Stimulated activated CD4-positive, alpha-beta T cell treated with anti-CD3 and anti-CD28 coated beads, Interleukin-12 subunit alpha, Interleukin-12 subunit beta, amount 100 ng/mL, for 4 hours (primary cell): Measurements from ENCODE around the gene LARP6.
"Not testable (repeated sequence)": the region's sequence is repeated elsewhere in the genome, so short reads cannot be mapped to it uniquely, and the experiment has no call there.

Source experiments
- DNase-seq: peaks from one replicate; pipeline ENCODE4 v3.0.0-alpha.2; 2020

The LARP6 gene

DNA sequence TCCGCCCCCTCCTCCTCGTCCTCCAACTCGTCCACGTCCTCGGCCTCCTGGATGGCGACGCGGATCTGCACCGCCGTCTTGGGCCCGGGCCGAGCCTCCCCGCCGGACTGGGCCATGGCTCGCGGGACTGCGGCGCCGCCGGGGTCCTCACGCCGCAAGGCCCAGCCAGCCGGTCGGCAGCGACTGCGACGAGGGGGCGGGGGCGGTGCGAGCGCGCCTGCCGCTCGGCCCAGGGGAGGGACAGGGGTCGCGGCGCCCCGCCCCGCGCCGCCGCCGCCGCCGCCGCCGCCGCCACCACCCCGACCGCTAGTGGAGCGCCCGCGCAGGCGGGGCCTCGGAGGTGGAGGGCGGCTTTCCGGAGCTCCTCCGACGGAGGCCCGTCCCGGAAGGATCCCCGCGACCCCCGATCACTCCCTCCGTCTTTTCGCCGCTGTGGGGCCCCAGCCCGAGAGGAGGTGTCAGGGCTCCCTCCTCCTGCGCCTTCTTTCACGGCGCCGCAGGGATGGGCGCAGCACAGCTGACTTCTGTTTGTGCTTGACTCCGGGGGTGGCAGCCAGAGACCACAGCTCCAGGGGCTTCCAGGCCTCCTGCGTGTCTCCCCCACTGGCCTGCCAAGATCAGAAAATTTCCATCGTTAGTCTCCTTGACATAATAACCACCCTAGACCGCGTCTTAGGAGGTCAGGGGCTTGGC, at the start of gene LARP6:
Gene LARP6, minus strand, starts transcription at position 185 of the 693 bp plus-strand sequence. Its CDS starts 69 bp downstream, at position 116.
- peak; percentile 28 for DNase-seq

DNA sequence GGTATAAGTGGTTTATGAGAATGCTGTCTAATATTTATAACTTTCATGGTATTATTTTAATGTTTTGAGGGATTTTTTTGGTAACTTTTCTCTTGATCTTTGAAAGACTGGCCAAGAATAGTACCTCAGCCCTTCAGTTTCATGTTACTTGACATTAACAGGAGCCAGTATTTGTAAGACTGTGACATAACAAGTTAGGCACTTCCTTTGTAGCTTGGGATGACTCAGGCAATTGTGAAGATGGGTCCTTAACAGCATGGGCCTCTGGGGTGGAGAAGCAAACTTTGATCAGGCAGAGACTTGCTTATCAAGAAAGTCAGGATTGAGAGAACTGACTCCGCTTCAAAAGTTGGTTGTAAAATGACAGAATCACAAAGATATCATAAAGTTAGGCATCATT, 48.1 kb upstream of the LARP6 start:
- no peak for DNase-seq

DNA sequence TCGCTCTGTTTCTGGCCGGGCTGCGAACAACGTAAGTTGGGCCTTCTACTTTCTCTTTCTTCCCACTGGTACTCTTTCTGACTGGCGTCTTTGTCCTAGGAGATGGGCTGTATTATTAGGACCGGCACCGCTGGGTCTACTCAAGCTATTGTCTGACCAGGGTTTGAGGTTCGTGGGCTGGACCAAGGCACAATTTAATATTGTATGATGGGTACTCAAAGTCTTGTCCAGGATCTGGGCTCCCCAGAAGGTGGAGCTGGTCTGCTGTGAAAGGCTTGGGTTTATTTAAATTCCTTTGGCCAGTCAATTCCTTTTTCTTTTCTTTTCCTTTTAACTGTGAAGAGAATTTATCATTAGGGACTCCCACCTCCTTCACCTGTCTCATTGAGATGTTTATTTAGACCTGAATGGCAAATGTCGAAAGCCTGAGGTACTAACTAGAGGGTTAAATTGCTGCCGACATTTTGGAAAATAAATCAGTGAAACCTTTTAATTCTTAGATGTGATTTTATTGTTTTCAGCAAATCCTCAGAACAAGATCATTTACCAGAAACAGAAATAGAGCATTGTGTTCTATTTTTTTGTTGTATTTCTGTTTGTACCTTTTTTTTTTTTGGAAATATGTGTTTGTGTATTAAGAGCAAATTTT, 39.1 kb upstream of the LARP6 start:
- no peak for DNase-seq

DNA sequence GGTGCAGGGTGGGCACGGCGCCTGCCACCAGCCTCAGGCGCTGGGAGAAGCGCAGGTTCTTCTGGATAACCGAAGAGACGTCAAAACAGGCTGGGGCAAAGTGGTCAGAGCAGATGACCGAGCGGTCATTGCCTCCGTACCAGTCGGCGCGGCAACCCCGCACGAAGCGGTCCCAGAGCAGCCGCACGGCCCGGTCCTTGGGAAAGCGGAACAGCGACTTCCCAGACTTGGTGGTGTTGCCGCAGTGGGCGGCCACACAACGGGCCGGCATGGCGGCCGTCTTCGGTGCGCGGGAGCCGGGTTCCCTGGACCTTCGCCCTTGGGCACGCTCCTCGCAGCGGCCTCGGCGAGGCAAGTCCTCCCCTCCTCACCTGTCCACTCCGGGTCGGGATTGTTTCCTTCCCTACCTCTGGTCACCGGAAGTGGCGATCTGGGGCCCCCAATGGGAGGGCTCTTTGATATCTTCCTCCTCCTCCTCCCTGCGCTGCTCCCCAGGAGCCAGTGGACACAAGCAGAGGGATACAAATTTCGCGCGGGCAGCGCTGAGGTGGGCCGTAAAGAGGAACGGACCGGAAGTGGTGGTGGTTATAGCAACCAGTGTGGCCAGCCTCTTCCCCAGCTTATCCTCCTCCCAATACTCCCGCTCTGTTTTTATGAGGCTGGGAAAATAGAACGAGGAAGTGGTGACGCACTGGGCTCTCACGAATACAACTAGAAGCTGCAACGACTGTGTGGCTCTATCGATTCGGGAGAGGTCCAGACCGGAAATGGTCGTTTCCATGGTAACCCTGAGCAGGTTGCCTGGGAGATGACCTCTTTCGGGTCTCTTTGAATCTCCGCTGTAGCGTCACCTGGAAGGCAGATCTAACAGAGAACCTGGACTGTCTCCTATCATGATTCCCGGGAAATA, 38.3 kb upstream of the LARP6 start, which contains the start of the genes LRRC49 and THAP10:
Gene LRRC49, plus strand, starts transcription at position 825 of the 910 bp plus-strand sequence. Its CDS starts 69 bp downstream, at position 894.
Gene THAP10, minus strand, starts transcription at position 432 of the 910 bp plus-strand sequence. Its CDS starts 161 bp downstream, at position 271.
- DNase-seq = peak; percentile 11

DNA sequence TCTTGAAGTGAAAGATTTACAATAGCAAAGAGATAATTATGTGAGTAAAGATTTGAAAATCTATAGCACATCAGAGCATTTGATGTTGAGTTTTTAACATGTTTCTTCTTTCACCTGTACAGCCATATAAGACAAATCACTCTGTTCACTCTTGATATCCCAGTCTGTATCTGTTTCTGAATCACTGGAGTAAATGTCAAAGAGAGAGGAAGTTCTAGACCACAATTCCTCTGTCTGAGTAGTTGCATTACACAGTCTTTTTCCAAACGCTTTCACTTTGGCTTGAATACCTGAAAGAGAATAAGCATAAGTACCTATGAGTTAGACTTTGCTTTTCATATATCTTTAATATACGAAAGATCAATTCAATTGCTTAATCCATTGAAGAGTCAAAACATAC, 28.4 kb upstream of the LARP6 start:
- DNase-seq = no peak

DNA sequence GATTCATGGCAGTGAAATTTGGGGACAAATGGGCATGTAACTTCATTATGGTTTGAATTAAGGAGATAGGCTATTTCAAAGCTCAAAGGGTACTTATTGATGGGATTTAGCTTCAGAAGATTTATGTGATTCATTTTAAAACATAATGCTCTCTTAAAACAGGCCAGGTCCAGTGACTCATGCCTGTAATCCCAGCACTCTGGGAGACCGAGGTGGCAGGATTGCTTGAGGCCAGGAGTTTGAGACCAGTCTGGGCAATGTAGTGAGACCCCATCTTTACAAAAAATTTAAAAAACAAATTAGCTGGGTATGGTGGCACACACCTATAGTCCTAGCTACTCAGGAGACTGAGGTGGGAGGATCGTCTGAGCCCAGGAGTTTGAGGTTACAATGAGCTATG, 26.8 kb upstream of the LARP6 start:
- DNase-seq = no peak

DNA sequence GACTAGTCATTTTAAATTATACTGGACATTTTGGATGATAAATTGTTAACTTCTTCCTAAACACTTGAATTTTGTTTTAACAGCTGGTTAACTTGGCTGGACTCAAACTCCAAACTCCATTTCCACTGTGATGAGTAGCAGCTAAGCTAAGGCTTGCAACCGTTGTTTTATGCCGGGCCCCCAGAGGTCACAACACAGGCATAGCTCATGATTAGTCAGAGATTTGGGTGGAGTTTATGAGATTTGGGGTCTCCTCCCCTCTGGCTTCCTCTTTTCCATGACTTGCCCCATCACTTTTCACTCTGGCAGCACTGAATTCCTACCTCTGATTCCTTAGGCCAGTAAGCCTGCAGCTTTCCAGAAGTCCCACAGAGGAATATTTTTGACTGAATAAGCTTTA, 25.4 kb upstream of the LARP6 start:
- DNase-seq = no peak

DNA sequence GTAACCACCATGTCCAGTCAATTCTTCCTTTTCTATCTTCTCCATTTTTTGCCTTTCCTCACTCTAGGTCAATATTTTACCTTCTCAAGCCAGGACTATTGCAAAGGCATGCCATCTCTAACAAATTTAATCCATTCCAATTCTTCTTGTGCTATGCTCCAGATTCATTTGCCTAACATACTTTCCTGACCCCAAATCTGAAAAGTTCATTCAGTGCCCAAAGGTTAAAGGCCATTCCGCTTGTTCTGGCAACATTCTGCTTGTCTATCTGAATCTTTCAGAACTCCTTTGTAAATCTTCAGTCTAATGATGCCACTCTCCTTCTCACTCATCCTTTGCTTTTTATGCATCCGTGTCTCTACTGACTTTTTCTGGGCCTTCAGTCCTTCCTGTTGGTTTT, 22.7 kb upstream of the LARP6 start:
- DNase-seq = no peak

DNA sequence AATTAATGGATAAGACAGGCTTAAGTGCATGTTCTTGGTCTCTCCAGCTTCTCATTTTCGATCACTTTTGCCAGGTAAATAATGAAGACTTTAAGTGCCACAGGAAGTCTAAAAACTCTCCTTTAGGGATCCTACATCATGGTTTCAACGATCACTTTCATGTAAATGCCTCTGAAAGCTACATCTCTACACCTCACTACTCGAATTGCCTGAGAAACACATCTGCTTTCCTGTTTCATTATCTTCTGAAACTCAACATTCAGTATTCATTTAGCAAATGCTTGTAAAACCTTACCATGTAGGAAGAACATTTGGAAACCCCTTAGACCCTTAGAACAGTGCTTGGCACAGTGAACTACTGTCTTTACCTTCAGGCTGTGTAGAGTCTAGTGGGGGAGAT, 22.1 kb upstream of the LARP6 start:
- no peak for DNase-seq

DNA sequence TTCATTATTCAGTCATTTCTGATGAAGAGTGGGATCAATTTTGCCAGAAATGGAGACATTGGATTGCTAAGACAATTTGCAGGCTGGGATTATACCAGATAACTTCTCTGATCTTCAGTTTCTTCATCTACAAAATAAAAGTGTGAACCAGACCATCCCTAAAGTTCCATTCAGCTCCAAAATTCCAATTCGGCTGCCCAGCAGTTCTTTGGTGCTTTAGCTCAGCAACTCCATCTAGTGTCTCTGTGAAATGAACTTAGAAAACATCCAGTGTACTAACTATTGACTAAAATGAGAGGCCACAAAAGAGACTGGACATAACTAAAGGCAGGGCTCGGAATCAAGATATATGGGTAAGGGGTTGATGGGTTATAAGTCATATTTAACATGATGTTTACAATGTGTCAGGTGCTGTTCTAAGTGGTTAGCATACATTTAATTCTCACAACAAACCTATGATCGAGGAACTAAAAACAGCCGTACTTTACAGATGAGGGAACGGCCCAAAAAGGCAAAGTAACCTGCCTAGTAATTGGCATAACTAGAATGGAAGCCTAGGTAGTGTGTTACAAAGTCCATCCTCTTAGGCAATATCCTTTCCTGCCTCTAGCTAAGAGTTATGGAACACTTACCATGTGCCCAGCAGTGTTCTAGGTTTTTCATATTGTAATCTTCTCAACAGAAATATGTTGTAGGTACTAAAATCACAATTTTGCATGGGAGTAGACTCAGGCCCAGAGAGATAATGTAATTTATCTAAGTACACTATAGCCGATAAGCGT, 21.2 kb upstream of the LARP6 start:
- no peak for DNase-seq

DNA sequence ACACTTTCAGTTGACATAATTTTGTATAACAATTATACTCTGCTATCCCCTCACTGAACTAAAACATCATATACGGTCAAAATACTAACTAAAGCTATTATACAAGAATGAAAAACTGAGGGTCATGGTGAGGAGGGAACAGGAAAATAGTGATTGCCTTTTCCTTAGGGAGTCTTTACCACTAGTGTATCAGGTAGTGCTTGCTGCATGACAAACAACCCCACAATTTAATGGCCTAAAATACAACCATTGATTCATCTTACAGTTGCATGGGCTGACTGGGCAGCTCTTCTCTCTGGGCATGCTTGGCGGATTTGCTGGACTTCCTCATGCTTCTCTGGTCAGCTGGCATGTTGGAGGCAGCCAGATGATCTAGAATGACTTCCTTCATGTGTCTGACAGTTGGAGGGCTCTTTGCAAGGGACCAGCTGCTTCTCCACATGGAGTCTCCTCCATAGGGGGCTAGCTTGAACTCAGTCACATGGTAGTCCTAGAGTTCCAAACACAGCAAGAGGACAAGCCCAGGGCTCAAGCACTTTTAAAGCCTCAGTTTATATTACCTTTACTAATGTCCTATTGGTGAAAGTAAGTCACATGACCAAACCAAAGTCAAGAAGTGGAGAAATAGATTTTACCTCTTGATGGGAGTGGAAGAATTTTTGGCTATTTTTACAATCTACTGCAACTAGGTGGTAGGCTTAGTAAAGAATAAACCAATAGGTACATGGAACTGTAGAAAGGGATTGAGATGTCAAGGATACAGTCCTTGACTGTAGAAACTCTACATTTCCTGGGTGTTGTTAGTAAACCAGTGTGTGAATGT, 19.5 kb upstream of the LARP6 start:
- no peak for DNase-seq

DNA sequence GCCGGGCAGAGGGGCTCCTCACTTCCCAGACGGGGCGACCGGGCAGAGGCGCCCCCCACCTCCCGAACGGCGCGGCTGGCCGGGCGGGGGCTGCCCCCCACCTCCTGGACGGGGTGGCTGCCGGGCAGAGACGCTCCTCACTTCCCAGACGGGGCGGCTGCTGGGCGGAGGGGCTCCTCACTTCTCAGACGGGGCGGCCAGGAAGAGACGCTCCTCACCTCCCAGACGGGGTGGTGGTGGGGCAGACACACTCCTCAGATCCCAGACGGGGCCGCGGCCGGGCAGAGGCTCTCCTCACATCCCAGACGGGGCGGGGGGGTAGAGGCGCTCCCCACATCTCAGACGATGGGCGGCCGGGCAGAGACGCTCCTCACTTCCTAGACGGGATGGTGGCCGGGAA, 17.5 kb upstream of the LARP6 start:
- not testable (repeated sequence) for DNase-seq

DNA sequence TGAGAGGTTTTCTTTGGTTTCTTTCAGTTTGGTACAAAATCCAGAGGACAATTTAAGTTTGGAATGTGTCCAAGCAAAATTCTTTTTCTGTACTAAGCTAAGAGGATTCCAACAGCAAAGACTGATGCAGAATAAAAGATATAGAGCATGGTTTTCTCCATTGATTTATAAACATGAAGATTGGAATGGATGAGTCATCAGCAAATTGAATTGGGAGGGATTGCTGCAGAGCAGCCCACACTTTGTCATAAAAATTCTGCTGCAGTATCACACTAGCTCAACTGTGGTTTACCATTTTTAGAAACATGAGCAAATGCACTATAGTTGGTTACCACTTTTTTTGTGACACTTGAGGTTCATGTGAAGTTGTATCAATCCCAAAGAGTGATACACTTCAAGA, 16.1 kb upstream of the LARP6 start:
- no peak for DNase-seq

DNA sequence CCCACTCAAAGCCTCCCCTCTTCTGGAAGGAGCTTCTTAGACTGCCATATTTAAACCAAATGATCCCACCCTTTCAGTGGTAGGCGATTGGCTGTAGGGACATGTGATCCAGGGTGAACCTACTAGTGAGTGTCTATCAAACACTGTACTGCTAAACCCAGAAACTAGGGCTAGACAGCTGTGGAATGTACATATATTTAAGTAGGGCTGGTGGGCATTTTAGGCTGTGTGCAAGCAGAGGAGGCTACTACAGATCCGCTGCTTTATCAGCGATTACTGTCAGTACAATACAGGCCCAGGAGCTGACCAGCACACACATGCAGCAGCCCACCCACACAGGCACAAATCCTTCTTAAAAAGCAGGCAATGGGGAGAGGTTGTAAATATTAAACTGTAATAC, 15.4 kb upstream of the LARP6 start:
- no peak for DNase-seq

DNA sequence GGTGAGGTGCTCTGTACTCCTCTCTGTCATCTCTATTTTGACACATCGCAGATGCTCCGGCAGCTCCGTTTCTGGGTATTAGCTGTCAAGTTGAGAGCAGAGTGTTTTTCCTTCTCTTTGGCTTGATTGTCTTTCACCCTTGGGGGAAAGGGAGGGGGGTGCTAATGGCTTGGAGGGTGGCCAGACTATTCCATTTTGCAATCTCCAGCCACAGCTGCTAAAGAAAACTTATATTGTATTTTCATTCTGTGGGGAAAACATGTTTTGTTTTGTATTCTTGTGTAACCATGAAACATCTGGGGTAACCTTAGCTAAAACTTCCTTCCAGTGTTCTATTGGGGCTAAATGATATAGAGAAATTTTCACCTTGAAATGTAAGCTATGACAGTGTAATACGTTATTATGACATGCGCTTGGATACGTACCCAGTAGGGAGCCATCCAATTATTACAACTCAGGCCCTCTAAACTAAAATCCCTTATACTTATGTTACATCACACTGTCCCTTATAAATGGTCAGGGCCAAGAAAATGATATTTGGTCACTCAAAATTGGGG, 14.0 kb upstream of the LARP6 start:
- DNase-seq = no peak

DNA sequence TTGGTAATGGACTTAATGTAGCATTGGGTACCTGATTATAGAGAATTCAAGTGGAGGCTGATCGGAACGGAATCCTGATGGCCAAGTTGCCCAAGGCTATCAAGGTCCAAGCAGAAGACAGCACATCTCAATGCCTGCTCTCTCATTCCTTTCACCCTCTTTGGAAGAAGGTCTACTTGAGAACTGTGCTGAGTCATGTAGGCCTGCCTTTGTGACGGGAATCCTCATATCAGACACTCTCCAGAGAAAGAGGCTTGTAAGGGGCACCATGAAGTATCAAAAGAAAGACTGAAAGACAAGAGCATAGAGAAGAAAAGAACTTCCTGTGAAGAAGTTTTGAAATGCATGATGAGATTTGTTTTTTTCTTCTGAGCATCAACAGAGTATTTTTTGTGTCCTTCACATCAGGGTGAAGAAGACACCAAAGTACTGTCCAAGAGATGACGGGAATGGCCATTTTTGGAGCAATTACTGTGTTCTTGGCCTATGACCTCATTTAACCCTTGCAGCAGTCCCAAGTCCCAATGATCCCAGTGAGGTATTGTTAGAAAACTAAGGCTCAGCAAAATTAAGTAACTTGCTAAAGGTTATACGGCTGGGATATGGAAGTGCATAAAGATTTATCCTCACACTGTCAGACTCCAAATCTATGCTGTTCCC, 13.2 kb upstream of the LARP6 start:
- DNase-seq = no peak

DNA sequence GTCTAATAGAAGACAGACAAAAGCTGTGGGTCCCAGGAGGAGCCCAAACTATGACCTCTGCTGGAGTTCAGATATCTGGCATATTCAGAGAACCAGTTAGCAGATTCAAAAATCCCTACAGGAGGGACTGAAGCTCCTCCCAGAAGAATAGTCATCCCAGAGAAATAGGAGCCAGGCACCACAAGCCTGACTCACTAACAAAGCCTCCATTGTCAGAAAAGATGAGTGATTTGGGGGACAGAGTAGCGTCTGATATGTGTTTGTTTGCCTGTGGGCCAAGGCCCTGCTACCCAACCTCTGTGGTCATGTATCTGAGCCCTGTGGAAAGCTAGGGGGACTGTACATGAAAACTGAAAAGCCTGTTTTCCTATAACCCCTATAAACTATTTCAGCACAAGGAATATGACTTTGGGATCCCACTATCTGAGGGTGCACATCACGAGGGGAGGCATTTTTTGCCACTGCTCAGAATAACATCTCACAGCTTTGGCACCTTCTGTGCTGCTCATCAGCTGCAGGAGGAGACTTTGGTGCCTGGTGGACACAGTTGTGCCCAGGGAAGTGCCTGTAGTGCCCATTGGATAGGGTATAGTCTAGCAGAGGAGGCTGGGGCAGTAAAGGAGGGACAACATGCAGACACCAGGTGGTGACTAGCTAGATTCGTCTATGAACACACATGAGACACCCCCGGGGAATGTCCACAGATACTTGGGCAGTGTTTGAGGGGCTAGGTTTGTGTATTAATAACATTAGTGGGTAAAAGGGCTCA, 9.7 kb upstream of the LARP6 start:
- DNase-seq = no peak

DNA sequence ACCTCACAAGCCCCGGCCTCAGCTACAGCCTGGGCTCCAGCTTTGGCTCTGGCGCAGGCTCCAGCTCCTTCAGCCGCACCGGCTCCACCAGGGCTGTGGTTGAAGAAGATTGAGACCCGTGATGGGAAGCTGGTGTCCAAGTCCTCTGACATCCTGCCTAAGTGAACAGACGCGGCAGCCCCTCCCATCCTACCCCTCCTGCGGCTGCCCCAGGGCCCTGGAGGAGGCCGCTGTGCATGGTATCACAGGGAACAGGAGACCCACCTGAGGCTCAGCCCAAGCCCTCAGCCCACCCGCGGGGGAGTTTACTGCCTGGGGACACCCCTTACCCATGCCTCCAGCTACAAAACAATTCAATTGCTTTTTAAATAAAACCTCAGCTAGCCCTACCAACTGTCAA, 6.0 kb upstream of the LARP6 start:
- no peak for DNase-seq

DNA sequence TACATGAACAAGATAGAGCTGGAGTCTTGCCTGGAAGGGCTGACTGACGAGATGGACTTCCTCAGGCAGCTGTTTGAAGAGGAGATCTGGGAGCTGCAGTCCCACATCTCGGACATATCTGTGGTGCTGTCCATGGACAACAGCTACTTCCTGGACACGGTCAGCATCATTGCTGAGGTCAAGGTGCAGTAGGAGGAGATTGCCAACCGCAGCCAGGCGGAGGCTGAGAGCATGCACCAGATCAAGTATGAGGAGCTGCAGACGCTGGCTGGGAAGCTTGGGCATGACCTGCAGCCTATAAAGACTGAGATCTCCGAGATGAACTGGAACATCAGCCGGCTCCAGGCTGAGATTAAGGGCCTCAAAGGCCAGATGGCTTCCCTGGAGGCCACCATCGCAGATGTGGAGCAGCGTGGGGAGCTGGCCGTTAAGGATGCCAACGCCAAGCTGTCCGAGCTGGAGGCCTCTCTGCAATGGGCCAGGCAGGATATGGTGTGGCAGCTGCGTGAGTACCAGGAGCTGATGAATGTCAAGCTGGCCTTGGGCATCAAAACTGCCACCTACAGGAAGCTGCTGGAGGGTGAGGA, 5.5 kb upstream of the LARP6 start:
- no peak for DNase-seq
